RWPE2 (cell line): ENCODE measurements around the gene ALAS1.

Experiments
- ATAC-seq: fragments of 200-7000 bp; cut with Tn5 transposase; 3 replicates; pipeline ENCODE4 v1.9.1; 2021; ENCODE audit warnings: low read depth
- DNase-seq: peaks from one replicate; pipeline ENCODE4 v3.0.0-alpha.2; 2020; ENCODE audit warnings: low spot score
- H3K27ac ChIP-seq: fragments of 450-650 bp; 2 replicates; pipeline ENCODE4 v1.5.1; 2017; ENCODE audit warnings: mild to moderate bottlenecking; ENCODE audit not compliant: poor library complexity, severe bottlenecking
- H3K27me3 ChIP-seq: fragments of 250-450 bp; sonication (Bioruptor Pico); 2 replicates; pipeline ENCODE4 v1.5.1; 2021; ENCODE audit warnings: mild to moderate bottlenecking, moderate library complexity; ENCODE audit not compliant: insufficient read depth, poor library complexity, severe bottlenecking
- H3K36me3 ChIP-seq: fragments of 250-450 bp; sonication (Bioruptor Pico); 2 replicates; pipeline ENCODE4 v1.5.1; 2020; ENCODE audit warnings: low read depth, mild to moderate bottlenecking, moderate library complexity
- H3K4me1 ChIP-seq: fragments of 250-450 bp; sonication (Bioruptor Pico); 2 replicates; pipeline ENCODE4 v1.5.1; 2021; ENCODE audit warnings: mild to moderate bottlenecking, moderate library complexity; ENCODE audit not compliant: insufficient read depth, poor library complexity, severe bottlenecking
- H3K4me3 ChIP-seq: fragments of 250-450 bp; sonication (Bioruptor Pico); 2 replicates; pipeline ENCODE4 v1.5.1; 2021; ENCODE audit warnings: mild to moderate bottlenecking, moderate library complexity; ENCODE audit not compliant: severe bottlenecking
- H3K9me3 ChIP-seq: fragments of 250-450 bp; sonication (Bioruptor Pico); 2 replicates; pipeline ENCODE4 v1.5.1; 2021; ENCODE audit warnings: mild to moderate bottlenecking, moderate library complexity; ENCODE audit not compliant: severe bottlenecking
- TF ChIP-seq, protein P1 (sequence below): fragments of 450-650 bp; IDR thresholded peaks from one replicate; pipeline ENCODE4 v1.5.1; 2017; ENCODE audit warnings: mild to moderate bottlenecking, moderate library complexity; ENCODE audit not compliant: poor library complexity, severe bottlenecking

ALAS1 gene

DNA sequence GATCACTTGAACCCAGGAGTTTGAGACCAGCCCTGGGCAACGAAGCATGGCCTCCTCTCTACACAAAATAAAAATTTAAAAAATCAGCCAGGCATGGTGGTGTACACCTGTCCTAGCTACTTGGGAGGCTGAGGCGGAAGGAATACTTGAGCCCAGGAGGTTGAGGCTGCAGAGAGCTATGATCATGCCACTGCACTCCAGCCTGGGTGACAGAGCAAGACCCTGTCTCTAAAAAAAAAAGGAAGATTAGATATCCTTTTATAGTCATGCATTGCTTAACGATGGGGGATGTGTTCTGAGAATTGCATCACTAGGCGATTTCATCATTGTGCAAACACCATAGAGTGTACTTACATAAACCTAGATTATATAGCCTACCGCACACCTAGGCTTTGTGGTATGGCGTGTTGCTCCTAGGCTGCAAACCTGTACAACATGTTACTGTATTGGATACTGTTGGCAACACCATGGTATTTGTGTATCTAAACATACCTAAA, 12.6 kb downstream of the ALAS1 start:
- no peaks in the 10 kb centered on the region for H3K9me3 ChIP-seq
- H3K4me3 ChIP-seq, result no peak overlapping the region
- H3K27me3 ChIP-seq, result no peaks in the 10 kb centered on the region
- TF ChIP-seq, protein P1, sequence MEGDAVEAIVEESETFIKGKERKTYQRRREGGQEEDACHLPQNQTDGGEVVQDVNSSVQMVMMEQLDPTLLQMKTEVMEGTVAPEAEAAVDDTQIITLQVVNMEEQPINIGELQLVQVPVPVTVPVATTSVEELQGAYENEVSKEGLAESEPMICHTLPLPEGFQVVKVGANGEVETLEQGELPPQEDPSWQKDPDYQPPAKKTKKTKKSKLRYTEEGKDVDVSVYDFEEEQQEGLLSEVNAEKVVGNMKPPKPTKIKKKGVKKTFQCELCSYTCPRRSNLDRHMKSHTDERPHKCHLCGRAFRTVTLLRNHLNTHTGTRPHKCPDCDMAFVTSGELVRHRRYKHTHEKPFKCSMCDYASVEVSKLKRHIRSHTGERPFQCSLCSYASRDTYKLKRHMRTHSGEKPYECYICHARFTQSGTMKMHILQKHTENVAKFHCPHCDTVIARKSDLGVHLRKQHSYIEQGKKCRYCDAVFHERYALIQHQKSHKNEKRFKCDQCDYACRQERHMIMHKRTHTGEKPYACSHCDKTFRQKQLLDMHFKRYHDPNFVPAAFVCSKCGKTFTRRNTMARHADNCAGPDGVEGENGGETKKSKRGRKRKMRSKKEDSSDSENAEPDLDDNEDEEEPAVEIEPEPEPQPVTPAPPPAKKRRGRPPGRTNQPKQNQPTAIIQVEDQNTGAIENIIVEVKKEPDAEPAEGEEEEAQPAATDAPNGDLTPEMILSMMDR, result no peak
- ATAC-seq (peak; percentile 86), DNase-seq (no peak)
- H3K27ac ChIP-seq, result no peak overlapping the region
- H3K4me1 ChIP-seq, result peaks cover 17% of the 10 kb centered on the region
- H3K36me3 ChIP-seq, result peaks cover 84% of the 10 kb centered on the region

DNA sequence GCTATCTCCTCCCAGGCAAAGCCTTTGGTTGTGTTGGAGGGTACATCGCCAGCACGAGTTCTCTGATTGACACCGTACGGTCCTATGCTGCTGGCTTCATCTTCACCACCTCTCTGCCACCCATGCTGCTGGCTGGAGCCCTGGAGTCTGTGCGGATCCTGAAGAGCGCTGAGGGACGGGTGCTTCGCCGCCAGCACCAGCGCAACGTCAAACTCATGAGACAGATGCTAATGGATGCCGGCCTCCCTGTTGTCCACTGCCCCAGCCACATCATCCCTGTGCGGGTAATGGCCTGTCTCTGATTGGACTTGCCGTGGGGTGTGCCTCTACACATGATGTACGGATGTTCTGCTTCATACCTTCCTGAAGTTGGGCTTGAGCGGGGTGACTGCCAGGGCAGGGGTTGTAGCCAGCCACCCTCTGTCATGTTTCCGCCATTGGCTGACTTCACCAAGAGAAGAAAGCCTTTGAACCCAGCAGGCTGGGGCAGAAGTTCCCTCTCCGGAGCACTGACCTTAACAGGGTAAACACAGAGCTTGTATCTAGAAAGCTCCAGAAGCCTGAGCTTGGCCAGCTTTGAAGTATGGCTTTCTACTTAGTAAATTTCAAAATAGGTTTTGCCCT, 13.4 kb downstream of the ALAS1 start:
- H3K4me1 ChIP-seq, result peaks cover 12% of the 10 kb centered on the region
- TF ChIP-seq, protein P1, result no peak
- H3K36me3 ChIP-seq, result peaks cover 76% of the 10 kb centered on the region
- no peaks in the 10 kb centered on the region for H3K9me3 ChIP-seq
- no peaks in the 10 kb centered on the region for H3K27me3 ChIP-seq
- ATAC-seq (no peak), DNase-seq (no peak)
- H3K4me3 ChIP-seq, result no peak overlapping the region
- no peak overlapping the region for H3K27ac ChIP-seq

DNA sequence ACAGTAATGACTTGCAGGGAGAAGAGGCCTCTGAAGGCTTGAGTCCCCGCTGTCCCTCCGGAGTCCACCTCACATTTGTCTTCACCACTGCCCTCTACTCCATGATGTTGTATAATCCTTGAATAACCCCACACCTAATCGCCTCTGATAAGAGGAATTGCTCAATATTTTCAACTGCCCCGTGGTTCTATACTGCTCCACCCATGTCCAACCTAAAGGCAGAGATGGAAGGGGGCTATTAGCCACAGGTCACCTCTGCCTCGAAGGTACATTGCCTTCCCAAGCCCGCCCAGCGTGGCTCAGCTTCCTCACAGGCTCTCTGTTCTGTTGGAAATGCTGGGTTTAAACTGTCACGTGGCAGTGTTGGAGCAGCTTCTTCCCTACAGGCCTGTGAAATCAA, 15.0 kb downstream of the ALAS1 start:
- peaks cover 26% of the 10 kb centered on the region for H3K4me1 ChIP-seq
- ATAC-seq (no peak), DNase-seq (no peak)
- no peak overlapping the region for H3K4me3 ChIP-seq
- TF ChIP-seq, protein P1, result no peak
- H3K9me3 ChIP-seq, result no peaks in the 10 kb centered on the region
- H3K27me3 ChIP-seq, result no peaks in the 10 kb centered on the region
- peaks cover 63% of the 10 kb centered on the region for H3K36me3 ChIP-seq
- no peak overlapping the region for H3K27ac ChIP-seq

DNA sequence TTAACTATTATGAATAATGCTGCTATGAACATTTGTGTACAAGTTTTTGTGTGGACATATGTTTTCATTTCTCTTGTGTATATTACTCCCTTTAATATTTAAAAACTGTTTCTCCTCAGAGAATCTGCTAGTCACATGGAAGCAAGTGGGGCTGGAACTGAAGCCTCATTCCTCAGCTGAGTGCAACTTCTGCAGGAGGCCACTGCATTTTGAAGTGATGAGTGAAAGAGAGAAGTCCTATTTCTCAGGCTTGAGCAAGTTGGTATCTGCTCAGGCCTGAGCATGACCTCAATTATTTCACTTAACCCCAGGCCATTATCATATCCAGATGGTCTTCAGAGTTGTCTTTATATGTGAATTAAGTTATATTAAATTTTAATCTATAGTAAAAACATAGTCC, 15.9 kb downstream of the ALAS1 start:
- Histone ChIP-seq H3K9me3 (no peaks in the 10 kb centered on the region), H3K27me3 (no peaks in the 10 kb centered on the region), H3K36me3 (peaks cover 54% of the 10 kb centered on the region), H3K4me1 (peaks cover 30% of the 10 kb centered on the region), H3K27ac (no peak overlapping the region), H3K4me3 (no peak overlapping the region)
- DNase-seq (no peak), ATAC-seq (no peak)
- TF ChIP-seq, protein P1, result no peak

DNA sequence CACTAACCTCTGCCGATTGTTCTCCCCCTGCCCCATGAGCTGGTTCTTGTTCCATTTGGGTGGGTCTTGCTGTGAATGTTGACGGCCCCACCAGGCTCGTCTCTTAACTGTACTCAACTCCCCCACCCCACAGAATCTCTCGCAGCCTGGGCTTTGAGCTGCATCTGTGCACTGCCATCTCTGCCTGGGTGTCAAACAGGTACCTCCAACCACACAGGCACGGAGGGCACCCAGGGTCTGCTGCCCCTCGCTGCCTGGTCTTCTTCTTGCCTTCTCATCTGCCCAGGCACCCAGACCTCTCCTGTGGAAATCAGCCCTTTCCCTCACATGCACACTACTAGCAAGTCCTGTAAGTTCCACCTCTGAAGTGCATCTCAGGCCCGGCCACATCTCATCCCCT, 17.4 kb downstream of the ALAS1 start:
- Histone ChIP-seq H3K27me3 (no peaks in the 10 kb centered on the region), H3K4me1 (peaks cover 26% of the 10 kb centered on the region), H3K9me3 (no peaks in the 10 kb centered on the region), H3K27ac (no peak overlapping the region), H3K36me3 (peaks cover 39% of the 10 kb centered on the region), H3K4me3 (no peak overlapping the region)
- DNase-seq, result no peak
- ATAC-seq, result no peak
- TF ChIP-seq, protein P1, result no peak
